Omental fat pad (tissue), 4 donors: ENCODE measurements around the gene SLC37A1. TPM values are rescaled to one million over a fixed set of nuclear protein-coding genes. Genes with fewer than 3 reads are reported as not detected.

ENCODE experiments used
- ATAC-seq: fragments of 150-250 bp; one replicate; pipeline ENCODE4 v1.9.1; 2016; ENCODE audit warnings: mild to moderate bottlenecking, moderate library complexity; ENCODE audit not compliant: low FRiP score
- DNase-seq: peaks from one replicate; pipeline ENCODE4 v3.0.0-alpha.2; 2019; ENCODE audit warnings: low spot score
- CTCF ChIP-seq, 3 donors: fragments of 450-650 bp; IDR thresholded peaks; one replicate each; pipeline ENCODE4 v1.5.1; 2016 to 2017; ENCODE audit warnings: antibody characterized with exemption in 3 of 3, mild to moderate bottlenecking in 3 of 3, moderate library complexity in 2 of 3
- total RNA-seq, 4 donors: library from RNA; depleted of rRNA; stranded (reverse); fragments of >200 nt; gene quantifications; one replicate each; pipeline ENCODE4 v1.1.0, GENCODE V29; 2016

SLC37A1 gene
- total RNA-seq, 4 donors from 2014 or later: 4.6 to 11.0 (median 6.0) TPM

- ATAC-seq (no peak), DNase-seq (no peak)
- no peak for TF ChIP-seq CTCF (IDR thresholded peaks at IDR 0.05)
Observed at GRCh38 chr21:42574234-42575027, 60.8 kb downstream of the SLC37A1 start.

GRCh38 chr21:42575111-42575510 lies 61.5 kb downstream of the SLC37A1 start:
- TF ChIP-seq CTCF (IDR thresholded peaks at IDR 0.05): no peak
- ATAC-seq: no peak
- no peak for DNase-seq

- ATAC-seq (no peak), DNase-seq (no peak)
- TF ChIP-seq CTCF (IDR thresholded peaks at IDR 0.05): no peak
Observed at GRCh38 chr21:42576639-42577038, 63.0 kb downstream of the SLC37A1 start.

GRCh38 chr21:42578034-42578433 lies 64.4 kb downstream of the SLC37A1 start:
- ATAC-seq (no peak), DNase-seq (no peak)
- TF ChIP-seq CTCF (IDR thresholded peaks at IDR 0.05): no peak

GRCh38 chr21:42578761-42579415 lies 65.2 kb downstream of the SLC37A1 start:
- DNase-seq (no peak), ATAC-seq (no peak)
- TF ChIP-seq CTCF (IDR thresholded peaks at IDR 0.05): no peak

- no peak for TF ChIP-seq CTCF (IDR thresholded peaks at IDR 0.05)
- ATAC-seq: no peak
- no peak for DNase-seq
Observed at GRCh38 chr21:42579456-42580075, 65.9 kb downstream of the SLC37A1 start.
